ENCODE measurements around the gene TRIM17.
"Not testable (repeated sequence)": the region's sequence is repeated elsewhere in the genome, so short reads cannot be mapped to it uniquely, and the experiment has no call there.

The TRIM17 gene

DNA sequence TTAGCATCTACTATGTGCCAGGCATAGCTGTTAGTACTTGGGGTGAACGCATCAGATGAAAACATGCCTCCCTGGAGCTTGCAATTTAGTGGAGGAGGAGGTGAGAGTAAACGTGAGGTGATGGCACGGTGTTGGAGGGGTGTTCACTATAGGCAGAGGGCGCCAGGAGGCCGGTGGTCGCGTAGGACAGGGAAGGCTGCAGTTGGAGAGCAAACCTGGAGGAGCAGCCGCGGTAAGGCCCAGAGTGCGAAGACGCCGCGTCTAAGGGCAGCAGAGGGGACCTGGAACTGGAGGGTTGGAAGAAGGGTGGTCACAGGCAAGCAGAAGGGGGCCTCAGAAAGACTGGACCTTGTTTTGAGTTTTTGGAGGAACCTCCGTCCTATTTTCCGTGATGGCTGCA is 30.2 kb upstream of the TRIM17 start:
- Histone ChIP-seq H3K4me1 (ENCODE audit: control insufficient read depth, insufficient read depth, low read length) (peaks cover 5% of the 10 kb centered on the region; the same call in 1 of the 2 replicates), H3K36me3 (ENCODE audit: control insufficient read depth, insufficient read depth, low read length) (no peaks in the 10 kb centered on the region), H3K9me3 (ENCODE audit: control insufficient read depth, insufficient read depth, low read depth, low read length) (no peaks in the 10 kb centered on the region), H3K27me3 (ENCODE audit: control insufficient read depth, insufficient read depth, low read length) (peaks cover 53% of the 10 kb centered on the region), H3K9ac (ENCODE audit: low read length) (no peak overlapping the region), H3K4me3 (ENCODE audit: low read depth, low read length) (peak overlapping the region; percentile 79), H3K27ac (ENCODE audit: low read depth, low read length) (no peak overlapping the region)

DNA sequence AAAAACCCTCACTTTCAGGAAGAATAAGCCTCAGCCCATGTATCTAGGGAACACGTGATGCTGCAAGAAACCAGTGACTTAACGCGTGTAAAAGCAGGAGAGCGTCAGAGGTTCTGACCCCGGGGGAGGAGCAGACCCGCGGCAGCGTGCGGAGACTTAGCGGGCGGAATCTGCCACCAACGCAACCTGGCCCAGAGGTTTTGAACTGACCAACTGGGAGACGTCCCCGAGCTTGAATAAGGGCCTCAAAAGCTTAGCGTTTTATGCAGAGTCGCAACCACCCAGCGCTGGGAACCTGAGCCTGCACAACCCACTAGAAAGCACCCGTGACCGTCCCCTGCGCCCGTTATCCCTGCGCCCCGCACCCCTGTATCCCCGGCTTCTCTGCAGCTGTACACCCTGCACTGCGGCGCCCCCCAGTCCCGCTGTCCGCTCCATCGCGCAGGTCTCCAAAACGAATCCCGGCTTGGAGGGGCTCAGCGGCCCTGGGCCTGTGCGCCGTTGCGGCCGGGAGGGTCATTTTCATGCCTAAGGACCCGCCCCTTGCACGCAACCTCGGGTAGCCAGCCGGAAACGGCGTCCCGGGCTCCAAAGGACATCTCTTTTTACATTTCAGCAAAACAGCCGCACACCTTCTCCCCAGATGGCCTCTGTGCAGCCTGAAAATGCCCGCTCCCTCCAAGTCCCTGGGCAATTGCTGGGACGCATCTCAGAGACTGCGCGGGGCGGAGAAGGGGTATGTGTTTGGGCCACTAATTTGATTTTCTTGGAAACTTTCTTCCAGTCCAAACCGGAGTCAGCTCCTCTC is 29.4 kb upstream of the TRIM17 start:
- H3K27me3 ChIP-seq (ENCODE audit: control insufficient read depth, insufficient read depth, low read length): peaks cover 61% of the 10 kb centered on the region
- H3K4me3 ChIP-seq (ENCODE audit: low read depth, low read length): peak overlapping the region; percentile 79
- no peaks in the 10 kb centered on the region for H3K9me3 ChIP-seq (ENCODE audit: control insufficient read depth, insufficient read depth, low read depth, low read length)
- no peak overlapping the region for H3K27ac ChIP-seq (ENCODE audit: low read depth, low read length)
- H3K4me1 ChIP-seq (ENCODE audit: control insufficient read depth, insufficient read depth, low read length): peaks cover 5% of the 10 kb centered on the region; the same call in 1 of the 2 replicates
- peak overlapping the region; percentile 38 for H3K9ac ChIP-seq (ENCODE audit: low read length)
- no peaks in the 10 kb centered on the region for H3K36me3 ChIP-seq (ENCODE audit: control insufficient read depth, insufficient read depth, low read length)

DNA sequence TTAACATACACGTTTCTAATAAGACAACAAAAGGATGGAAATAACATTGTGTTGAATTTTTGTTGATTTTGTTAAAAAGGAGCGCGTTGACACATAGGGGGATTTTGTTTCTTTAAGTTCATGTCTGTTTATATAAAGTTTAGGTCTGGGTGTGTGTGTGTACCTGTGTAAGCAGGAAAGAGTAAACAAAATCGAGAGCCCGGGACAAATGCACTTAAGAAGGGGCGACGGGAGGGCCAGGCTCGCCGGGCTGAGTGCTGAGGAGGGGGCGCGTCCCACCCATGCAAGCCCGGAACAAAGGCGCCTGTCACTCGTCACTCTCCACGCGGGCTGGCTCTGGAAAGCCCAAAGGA is 28.8 kb upstream of the TRIM17 start:
- H3K36me3 ChIP-seq (ENCODE audit: control insufficient read depth, insufficient read depth, low read length): no peaks in the 10 kb centered on the region
- peaks cover 5% of the 10 kb centered on the region; the same call in 1 of the 2 replicates for H3K4me1 ChIP-seq (ENCODE audit: control insufficient read depth, insufficient read depth, low read length)
- peak overlapping the region; percentile 79 for H3K4me3 ChIP-seq (ENCODE audit: low read depth, low read length)
- H3K9me3 ChIP-seq (ENCODE audit: control insufficient read depth, insufficient read depth, low read depth, low read length): no peaks in the 10 kb centered on the region
- H3K9ac ChIP-seq (ENCODE audit: low read length): peak overlapping the region; percentile 38
- no peak overlapping the region for H3K27ac ChIP-seq (ENCODE audit: low read depth, low read length)
- H3K27me3 ChIP-seq (ENCODE audit: control insufficient read depth, insufficient read depth, low read length): peaks cover 67% of the 10 kb centered on the region

DNA sequence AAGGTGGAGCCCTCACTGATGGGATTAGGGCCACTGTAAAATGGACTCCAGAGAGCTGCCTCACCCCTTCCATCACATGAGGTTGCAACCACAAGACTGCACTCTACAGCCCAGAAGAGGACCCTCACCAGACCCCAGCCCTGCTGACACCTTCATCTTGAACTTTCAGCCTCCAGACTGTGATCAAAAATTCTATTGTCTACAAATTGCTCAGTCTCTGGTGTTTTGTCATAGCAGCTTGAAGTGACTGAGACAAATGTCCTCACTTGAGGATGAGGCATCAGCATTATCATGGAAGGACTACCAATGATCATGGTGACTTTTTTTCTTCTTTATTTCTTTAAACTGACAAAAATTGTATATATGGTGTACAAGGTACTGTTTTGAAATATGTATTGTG is 26.7 kb upstream of the TRIM17 start:
- Histone ChIP-seq H3K27ac (ENCODE audit: low read depth, low read length) (no peak overlapping the region), H3K4me1 (ENCODE audit: control insufficient read depth, insufficient read depth, low read length) (peaks cover 5% of the 10 kb centered on the region; the same call in 1 of the 2 replicates), H3K36me3 (ENCODE audit: control insufficient read depth, insufficient read depth, low read length) (no peaks in the 10 kb centered on the region), H3K4me3 (ENCODE audit: low read depth, low read length) (no peak overlapping the region), H3K27me3 (ENCODE audit: control insufficient read depth, insufficient read depth, low read length) (peaks cover 77% of the 10 kb centered on the region), H3K9ac (ENCODE audit: low read length) (no peak overlapping the region), H3K9me3 (ENCODE audit: control insufficient read depth, insufficient read depth, low read depth, low read length) (no peaks in the 10 kb centered on the region)

DNA sequence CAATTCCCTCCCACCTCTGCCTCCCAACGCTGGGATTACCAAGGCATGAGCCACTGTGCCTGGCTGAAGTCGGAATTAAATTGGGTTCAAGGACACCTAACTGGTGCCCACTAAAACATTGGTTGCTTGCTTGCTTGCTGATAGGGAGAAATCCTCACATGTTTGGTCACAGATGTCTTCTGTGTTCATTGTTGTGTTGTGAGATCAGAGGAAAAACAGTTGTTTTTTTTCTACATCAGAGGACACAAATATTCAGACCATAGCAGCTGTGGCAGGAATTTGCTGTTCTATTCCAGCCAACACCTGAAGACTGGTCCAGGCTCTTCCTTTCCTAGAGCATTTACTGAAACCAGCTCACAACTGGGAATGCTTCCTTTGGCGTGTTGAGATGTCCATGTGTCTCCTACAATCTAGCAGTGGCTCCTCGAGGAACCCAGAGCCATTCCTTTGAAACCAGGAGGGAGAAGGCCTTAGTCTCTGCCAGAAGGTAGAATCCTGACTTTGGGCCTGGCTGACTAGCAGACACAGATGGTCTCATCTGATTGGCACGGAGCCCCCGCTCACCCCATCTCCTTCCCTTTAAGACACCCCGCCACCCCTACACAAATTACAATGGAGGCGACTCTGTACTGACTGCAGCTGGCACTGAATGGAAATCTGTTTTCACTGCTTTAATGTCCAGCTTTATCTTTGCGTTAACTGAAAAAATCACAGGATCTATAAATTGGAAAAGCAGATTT is 24.3 kb upstream of the TRIM17 start:
- no peaks in the 10 kb centered on the region for H3K9me3 ChIP-seq (ENCODE audit: control insufficient read depth, insufficient read depth, low read depth, low read length)
- H3K4me3 ChIP-seq (ENCODE audit: low read depth, low read length): no peak overlapping the region
- H3K27me3 ChIP-seq (ENCODE audit: control insufficient read depth, insufficient read depth, low read length): peaks cover 68% of the 10 kb centered on the region
- H3K36me3 ChIP-seq (ENCODE audit: control insufficient read depth, insufficient read depth, low read length): no peaks in the 10 kb centered on the region
- no peak overlapping the region for H3K9ac ChIP-seq (ENCODE audit: low read length)
- H3K27ac ChIP-seq (ENCODE audit: low read depth, low read length): no peak overlapping the region
- H3K4me1 ChIP-seq (ENCODE audit: control insufficient read depth, insufficient read depth, low read length): no peaks in the 10 kb centered on the region

DNA sequence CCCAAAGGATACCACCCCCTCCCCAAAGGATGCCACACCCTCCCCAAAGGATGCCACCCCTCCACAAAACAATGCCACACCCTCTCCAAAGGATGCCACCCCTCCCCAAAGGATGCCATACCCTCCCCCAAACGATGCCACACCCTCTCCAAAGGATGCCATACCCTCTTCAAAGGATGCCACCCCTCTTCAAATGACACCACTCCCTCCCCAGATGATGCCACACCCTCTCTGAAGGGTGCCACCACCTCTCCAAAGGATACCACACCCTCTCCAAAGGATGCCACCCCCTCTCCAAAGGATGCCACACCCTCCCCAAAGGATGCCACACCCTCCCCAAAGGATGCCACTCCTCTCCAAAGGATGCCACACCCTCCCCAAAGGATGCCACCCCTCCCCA is 21.6 kb upstream of the TRIM17 start:
- Histone ChIP-seq H3K27me3 (ENCODE audit: control insufficient read depth, insufficient read depth, low read length) (peaks cover 52% of the 10 kb centered on the region), H3K9me3 (ENCODE audit: control insufficient read depth, insufficient read depth, low read depth, low read length) (no peaks in the 10 kb centered on the region), H3K4me3 (ENCODE audit: low read depth, low read length) (no peak overlapping the region), H3K9ac (ENCODE audit: low read length) (no peak overlapping the region), H3K4me1 (ENCODE audit: control insufficient read depth, insufficient read depth, low read length) (no peaks in the 10 kb centered on the region), H3K27ac (ENCODE audit: low read depth, low read length) (no peak overlapping the region), H3K36me3 (ENCODE audit: control insufficient read depth, insufficient read depth, low read length) (no peaks in the 10 kb centered on the region)

- H3K27me3 ChIP-seq (ENCODE audit: control insufficient read depth, insufficient read depth, low read length): peaks cover 44% of the 10 kb centered on the region
- H3K9ac ChIP-seq (ENCODE audit: low read length): no peak overlapping the region
- no peak overlapping the region for H3K27ac ChIP-seq (ENCODE audit: low read depth, low read length)
- H3K4me3 ChIP-seq (ENCODE audit: low read depth, low read length): no peak overlapping the region
- H3K4me1 ChIP-seq (ENCODE audit: control insufficient read depth, insufficient read depth, low read length): no peaks in the 10 kb centered on the region
- H3K9me3 ChIP-seq (ENCODE audit: control insufficient read depth, insufficient read depth, low read depth, low read length): no peaks in the 10 kb centered on the region
- H3K36me3 ChIP-seq (ENCODE audit: control insufficient read depth, insufficient read depth, low read length): no peaks in the 10 kb centered on the region
These were observed 20.8 kb upstream of the TRIM17 start for GRCh38 chr1:228437424-228437962.

DNA sequence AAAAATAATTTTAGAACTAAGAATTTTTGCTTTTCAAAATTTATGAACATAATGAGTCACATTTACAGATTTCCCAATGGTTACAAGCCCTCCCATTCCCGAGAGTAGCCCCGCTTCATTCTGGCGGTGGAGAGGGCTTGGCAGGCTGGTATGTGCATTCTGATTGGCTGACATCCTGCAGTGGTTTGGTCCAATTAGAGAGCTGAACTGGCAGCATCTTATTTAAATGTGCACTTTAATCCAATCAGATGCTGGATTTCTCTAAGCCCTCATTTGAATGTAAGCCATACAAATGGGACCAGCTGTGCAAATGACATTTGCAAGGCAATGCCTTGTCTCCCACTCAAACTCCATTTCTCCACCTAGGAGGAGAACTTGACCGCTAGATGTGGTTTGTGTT is 18.0 kb upstream of the TRIM17 start:
- H3K4me3 ChIP-seq (ENCODE audit: low read depth, low read length): no peak overlapping the region
- no peaks in the 10 kb centered on the region for H3K4me1 ChIP-seq (ENCODE audit: control insufficient read depth, insufficient read depth, low read length)
- no peaks in the 10 kb centered on the region for H3K9me3 ChIP-seq (ENCODE audit: control insufficient read depth, insufficient read depth, low read depth, low read length)
- no peaks in the 10 kb centered on the region for H3K36me3 ChIP-seq (ENCODE audit: control insufficient read depth, insufficient read depth, low read length)
- peaks cover 27% of the 10 kb centered on the region for H3K27me3 ChIP-seq (ENCODE audit: control insufficient read depth, insufficient read depth, low read length)
- no peak overlapping the region for H3K27ac ChIP-seq (ENCODE audit: low read depth, low read length)
- H3K9ac ChIP-seq (ENCODE audit: low read length): no peak overlapping the region

GRCh38 chr1:228433337-228434053 is 16.8 kb upstream of the TRIM17 start:
- H3K9ac ChIP-seq (ENCODE audit: low read length); H3K9me3 ChIP-seq (ENCODE audit: control insufficient read depth, insufficient read depth, low read depth, low read length); H3K36me3 ChIP-seq (ENCODE audit: control insufficient read depth, insufficient read depth, low read length); H3K4me3 ChIP-seq (ENCODE audit: low read depth, low read length); H3K27ac ChIP-seq (ENCODE audit: low read depth, low read length); H3K4me1 ChIP-seq (ENCODE audit: control insufficient read depth, insufficient read depth, low read length): not testable (repeated sequence)
- peaks cover 31% of the 10 kb centered on the region for H3K27me3 ChIP-seq (ENCODE audit: control insufficient read depth, insufficient read depth, low read length)

GRCh38 chr1:228430243-228430642 is 13.6 kb upstream of the TRIM17 start:
- Histone ChIP-seq H3K4me3 (ENCODE audit: low read depth, low read length) (no peak overlapping the region), H3K4me1 (ENCODE audit: control insufficient read depth, insufficient read depth, low read length) (no peaks in the 10 kb centered on the region), H3K27me3 (ENCODE audit: control insufficient read depth, insufficient read depth, low read length) (peaks cover 20% of the 10 kb centered on the region), H3K36me3 (ENCODE audit: control insufficient read depth, insufficient read depth, low read length) (no peaks in the 10 kb centered on the region), H3K27ac (ENCODE audit: low read depth, low read length) (no peak overlapping the region), H3K9me3 (ENCODE audit: control insufficient read depth, insufficient read depth, low read depth, low read length) (0 out of 2 replicates have a peak, but pooled peaks cover under 1% of the 10 kb centered on the region), H3K9ac (ENCODE audit: low read length) (no peak overlapping the region)

All from HUES6 (cell line).